HepG2 (cell line): Measurements from ENCODE around the gene GNG7. TPM values are rescaled to one million over a fixed set of nuclear protein-coding genes. Genes with fewer than 3 reads are reported as not detected.

Experiments used
- ATAC-seq: fragments of 200-7000 bp; cut with Tn5 transposase; 3 replicates; pipeline ENCODE4 v1.9.1; 2020; ENCODE audit warnings: mild to moderate bottlenecking, moderate library complexity
- BruUV-seq: library from RNA; stranded (reverse); fragments of 400-500 nt; replicated peaks from 2 replicates; lab custom pipeline; 2021; lab: Mats Ljungman, UMichigan
- CTCF ChIA-PET: fragments of 300-600 bp; formaldehyde crosslinking; extraction: SDS; loops from one replicate; lab custom pipeline; 2021; ENCODE audit warnings: low total read pairs, inconsistent platforms, low intra/inter-chr PET ratio; lab: Yijun Ruan, JAX
- POLR2A ChIA-PET: fragments of 350-600 bp; sonication (Branson Sonifier 250); formaldehyde crosslinking; loops from one replicate; lab custom pipeline; 2020; ENCODE audit warnings: antibody characterized with exemption, inconsistent platforms; lab: Yijun Ruan, JAX
- DNase-seq: peaks from one replicate; pipeline ENCODE4 v3.0.0-alpha.2; 2015; ENCODE audit warnings: low spot score
- FAIRE-seq: peaks from 3 replicates; lab custom pipeline; 2011; peaks lifted over from hg19 to GRCh38; lab: Jason Lieb, UNC
- H2AFZ ChIP-seq: one replicate; pipeline ENCODE4 v1.6.1; 2011; ENCODE audit warnings: low read length, inconsistent platforms
- H3K27ac ChIP-seq: fragments of 300-600 bp; 3 replicates; pipeline ENCODE4 v1.8.0; 2011; ENCODE audit warnings: mixed run types, mild to moderate bottlenecking, mixed read lengths, low read length, inconsistent platforms; ENCODE audit not compliant: insufficient read depth; ENCODE audit errors: extremely low read length
- H3K27me3 ChIP-seq, 2 experiments: fragments of 200-600 bp in 1 of 2; 2 replicates in 1 of 2; 3 replicates in 1 of 2; pipeline versions ENCODE4 v1.6.0 to v1.8.0; 2011; ENCODE audit warnings: low read length in 2 of 2, mild to moderate bottlenecking in 2 of 2, moderate library complexity in 2 of 2, inconsistent platforms in 1 of 2; ENCODE audit not compliant: insufficient read depth in 2 of 2, control insufficient read depth in 1 of 2
- H3K36me3 ChIP-seq, 2 experiments: fragments of 200-600 bp in 1 of 2; replicated peaks in 1 of 2; 2 replicates in 1 of 2; 3 replicates in 1 of 2; pipeline versions ENCODE4 v1.5.1 to v1.8.0; 2011; ENCODE audit warnings: low read length in 2 of 2, inconsistent platforms in 1 of 2; ENCODE audit not compliant: insufficient read depth in 2 of 2, control insufficient read depth in 1 of 2
- H3K4me1 ChIP-seq: 2 replicates; pipeline ENCODE4 v1.5.1; 2012; ENCODE audit warnings: low read length, inconsistent platforms; ENCODE audit not compliant: insufficient read depth
- H3K4me2 ChIP-seq: 2 replicates; pipeline ENCODE4 v1.6.0; 2011; ENCODE audit warnings: low read depth, low read length, inconsistent platforms
- H3K4me3 ChIP-seq, 3 experiments: fragments of 200-600 bp in 1 of 3; sonication (generic), shearing (Covaris generic) in 1 of 3; replicated peaks in 1 of 3; 2 replicates each; pipeline ENCODE4 v1.5.1; 2011 to 2016; ENCODE audit warnings: low read length in 3 of 3, inconsistent platforms in 2 of 3, low read depth in 2 of 3, mild to moderate bottlenecking in 2 of 3, control low read depth in 1 of 3, mixed read lengths in 1 of 3; ENCODE audit not compliant: insufficient read depth in 1 of 3
- H3K79me2 ChIP-seq: one replicate; pipeline ENCODE4 v1.6.1; 2011; ENCODE audit warnings: low read length, inconsistent platforms; ENCODE audit not compliant: insufficient read depth
- H3K9ac ChIP-seq: 2 replicates; pipeline ENCODE4 v1.6.0; 2011; ENCODE audit warnings: mild to moderate bottlenecking, low read depth, low read length, inconsistent platforms; ENCODE audit not compliant: insufficient read depth
- H3K9me3 ChIP-seq: 2 replicates; pipeline ENCODE4 v1.5.1; 2012; ENCODE audit warnings: mild to moderate bottlenecking, low read length
- H4K20me1 ChIP-seq: 2 replicates; pipeline ENCODE4 v1.6.0; 2011; ENCODE audit warnings: inconsistent platforms, mild to moderate bottlenecking, low read length, moderate library complexity; ENCODE audit not compliant: insufficient read depth
- ATF1 ChIP-seq: IDR thresholded peaks from 2 replicates; pipeline ENCODE4 v1.6.1; 2016; ENCODE audit warnings: mild to moderate bottlenecking, control low read depth
- DMTF1 ChIP-seq: sonication (generic); formaldehyde crosslinking; IDR thresholded peaks from 2 replicates; pipeline ENCODE4 v1.4.0; 2020; ENCODE audit warnings: mild to moderate bottlenecking, missing genetic modification reagents
- IRX3 ChIP-seq: sonication (generic); formaldehyde crosslinking; IDR thresholded peaks from 2 replicates; pipeline ENCODE4 v1.8.1; 2023; ENCODE audit warnings: mild to moderate bottlenecking, low read depth, missing genetic modification reagents, borderline replicate concordance
- KAT2B ChIP-seq: fragments of 150-350 bp; IDR thresholded peaks from 2 replicates; pipeline ENCODE4 v1.6.1; 2014; ENCODE audit warnings: low read depth, low read length, borderline replicate concordance
- KDM1A ChIP-seq: IDR thresholded peaks from 2 replicates; pipeline ENCODE4 v1.6.1; 2016; ENCODE audit warnings: missing compliant biosample characterization
- MLXIP ChIP-seq: sonication (generic); formaldehyde crosslinking; IDR thresholded peaks from 2 replicates; pipeline ENCODE4 v1.9.0; 2021; ENCODE audit warnings: missing genetic modification reagents, borderline replicate concordance
- SNRNP70 ChIP-seq: fragments of 200-400 bp; formaldehyde crosslinking; IDR thresholded peaks from 2 replicates; pipeline ENCODE4 v1.6.1; 2017; ENCODE audit warnings: mild to moderate bottlenecking, low read depth, low read length, moderate library complexity
- ZEB1 ChIP-seq: IDR thresholded peaks from 2 replicates; pipeline ENCODE4 v1.6.1; 2012; ENCODE audit warnings: mild to moderate bottlenecking, low read depth, inconsistent platforms; ENCODE audit not compliant: insufficient replicate concordance
- ZFP36L1 ChIP-seq: sonication (generic); formaldehyde crosslinking; IDR thresholded peaks from 2 replicates; pipeline ENCODE4 v1.8.0; 2022; ENCODE audit warnings: mild to moderate bottlenecking, missing genetic modification reagents, moderate library complexity
- ZFP37 ChIP-seq: sonication (generic); formaldehyde crosslinking; IDR thresholded peaks from 2 replicates; pipeline ENCODE4 v1.4.0; 2020; ENCODE audit warnings: missing genetic modification reagents, borderline replicate concordance
- ZNF883 ChIP-seq: sonication (generic); formaldehyde crosslinking; IDR thresholded peaks from 2 replicates; pipeline ENCODE4 v1.5.1; 2020; ENCODE audit warnings: mild to moderate bottlenecking, missing genetic modification reagents; ENCODE audit errors: not compliant biosample characterization
- WGBS: methylation state at CpG from one replicate; pipeline ENCODE4 v1.1.6; 2017; ENCODE audit warnings: low lambda C conversion rate; 5-methylcytosine and 5-hydroxymethylcytosine counted together
- in situ Hi-C: cut with HindIII; loops from 2 replicates; pipeline ENCODE4 v1.10.0; 2017; ENCODE audit warnings: low pct_unique_long_range_greater_than_20kb; ENCODE audit not compliant: extremely low pct_ligation_motif_present
- intact Hi-C: fragments of 100-400 bp; cut with micrococcal nuclease; formaldehyde crosslinking; loops from one replicate; pipeline ENCODE4 v1.10.0; 2022; ENCODE audit not compliant: unreplicated experiment
- polyA plus RNA-seq, 8 experiments: library from polyadenylated mRNA; depleted of rRNA in 3 of 8; stranded (reverse) in 7 of 8; unstranded in 1 of 8; fragments of >200 nt; fragmentation: Illumina TruSeq in 4 of 8; extraction: Trizol in 4 of 8; gene quantifications; 2 replicates each; pipeline versions ENCODE4 v1.2.1 to v1.2.3, GENCODE V29; 2011 to 2016; ENCODE audit warnings: low read depth in 4 of 8, missing spikeins in 1 of 8, mixed read lengths in 1 of 8; ENCODE audit not compliant: insufficient read depth in 1 of 8
- total RNA-seq, 5 experiments: library from RNA; depleted of rRNA; stranded (reverse); fragments of >200 nt; fragmentation: Illumina TruSeq; extraction: Trizol; gene quantifications; 2 replicates each; pipeline ENCODE4 v1.2.3, GENCODE V29; 2016; ENCODE audit warnings: low read depth in 1 of 5
- TF ChIP-seq, protein P1 (sequence below), 2 experiments: IDR thresholded peaks; 2 replicates each; pipeline ENCODE4 v1.6.1; 2011 to 2012; ENCODE audit warnings: low read length in 2 of 2, borderline replicate concordance in 1 of 2, low read depth in 1 of 2, mild to moderate bottlenecking in 1 of 2, moderate library complexity in 1 of 2
- TF ChIP-seq, protein P2 (sequence below): sonication (generic); formaldehyde crosslinking; IDR thresholded peaks from 2 replicates; pipeline ENCODE4 v1.5.0; 2020; ENCODE audit warnings: missing genetic modification reagents

Gene GNG7
- total and polyA plus RNA-seq, 2 of the 13 experiments (the other 11 are each of a cell fraction or from before 2014, with no cell fraction given): 1.4 to 3.3 TPM

- Histone ChIP-seq H3K9me3 (no peaks in the 10 kb centered on the region), H3K27me3 (no peaks in the 10 kb centered on the region; a peak in 2 of 5 replicates), H3K36me3 (no peaks in the 10 kb centered on the region; a peak in 1 of 5 replicates), H3K4me1 (peaks cover 33% of the 10 kb centered on the region), H3K4me3 (peak overlapping the region; percentile 40 to 72 (median 64)), H3K9ac (peak overlapping the region; percentile 54), H4K20me1 (peaks cover 28% of the 10 kb centered on the region; the same call in 1 of the 2 replicates), H3K4me2 (peak overlapping the region; percentile 99), H3K27ac (peak overlapping the region; percentile 47), H2AFZ (no peak overlapping the region), H3K79me2 (peaks cover 14% of the 10 kb centered on the region)
- intact Hi-C loops (loop anchor here (1.0 to 5.0 kb wide), 3 partner anchors 52 to 104 kb away; no protein-coding TSS in a partner anchor), in situ Hi-C loops (loop anchor here (5.0 kb wide), 2 partner anchors 67 to 137 kb away; no protein-coding TSS in a partner anchor)
- FAIRE-seq (no peak), DNase-seq (no peak), ATAC-seq (peak; percentile 49)
- WGBS: 0% methylated on average over 9 of the region's 45 CpGs
- ChIA-PET CTCF (interaction anchor here (1.4 to 3.1 kb wide), 2 partner anchors 104 to 137 kb away, joined by 23 to 39 read pairs; no protein-coding TSS in a partner anchor), POLR2A (interaction anchor here (0.6 to 5.9 kb wide), 56 partner anchors 9 to 1287 kb away, joined by 3 to 199 read pairs (median 10); partner anchors contain the start of genes LMNB2, MRPL54, TIMM13 and ZNF556)
- BruUV-seq: no TSS peak
- TF ChIP-seq ZNF883 (CRISPR knock-in tag) (no peak), ZFP37 (CRISPR knock-in tag) (no peak), SNRNP70 (no peak), ATF1 (CRISPR knock-in tag) (no peak), KAT2B (no peak), ZEB1 (no peak), IRX3 (CRISPR knock-in tag) (no peak), DMTF1 (CRISPR knock-in tag) (no peak), ZFP36L1 (CRISPR knock-in tag) (no peak), KDM1A (CRISPR knock-in tag) (peak; percentile 98), MLXIP (CRISPR knock-in tag) (no peak)
- TF ChIP-seq, protein P1, sequence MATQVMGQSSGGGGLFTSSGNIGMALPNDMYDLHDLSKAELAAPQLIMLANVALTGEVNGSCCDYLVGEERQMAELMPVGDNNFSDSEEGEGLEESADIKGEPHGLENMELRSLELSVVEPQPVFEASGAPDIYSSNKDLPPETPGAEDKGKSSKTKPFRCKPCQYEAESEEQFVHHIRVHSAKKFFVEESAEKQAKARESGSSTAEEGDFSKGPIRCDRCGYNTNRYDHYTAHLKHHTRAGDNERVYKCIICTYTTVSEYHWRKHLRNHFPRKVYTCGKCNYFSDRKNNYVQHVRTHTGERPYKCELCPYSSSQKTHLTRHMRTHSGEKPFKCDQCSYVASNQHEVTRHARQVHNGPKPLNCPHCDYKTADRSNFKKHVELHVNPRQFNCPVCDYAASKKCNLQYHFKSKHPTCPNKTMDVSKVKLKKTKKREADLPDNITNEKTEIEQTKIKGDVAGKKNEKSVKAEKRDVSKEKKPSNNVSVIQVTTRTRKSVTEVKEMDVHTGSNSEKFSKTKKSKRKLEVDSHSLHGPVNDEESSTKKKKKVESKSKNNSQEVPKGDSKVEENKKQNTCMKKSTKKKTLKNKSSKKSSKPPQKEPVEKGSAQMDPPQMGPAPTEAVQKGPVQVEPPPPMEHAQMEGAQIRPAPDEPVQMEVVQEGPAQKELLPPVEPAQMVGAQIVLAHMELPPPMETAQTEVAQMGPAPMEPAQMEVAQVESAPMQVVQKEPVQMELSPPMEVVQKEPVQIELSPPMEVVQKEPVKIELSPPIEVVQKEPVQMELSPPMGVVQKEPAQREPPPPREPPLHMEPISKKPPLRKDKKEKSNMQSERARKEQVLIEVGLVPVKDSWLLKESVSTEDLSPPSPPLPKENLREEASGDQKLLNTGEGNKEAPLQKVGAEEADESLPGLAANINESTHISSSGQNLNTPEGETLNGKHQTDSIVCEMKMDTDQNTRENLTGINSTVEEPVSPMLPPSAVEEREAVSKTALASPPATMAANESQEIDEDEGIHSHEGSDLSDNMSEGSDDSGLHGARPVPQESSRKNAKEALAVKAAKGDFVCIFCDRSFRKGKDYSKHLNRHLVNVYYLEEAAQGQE (IDR thresholded peaks at IDR 0.05; ENCODE audit: borderline replicate concordance in 1 of 2, low read depth in 1 of 2, low read length in 2 of 2): no peak
- TF ChIP-seq, protein P2, sequence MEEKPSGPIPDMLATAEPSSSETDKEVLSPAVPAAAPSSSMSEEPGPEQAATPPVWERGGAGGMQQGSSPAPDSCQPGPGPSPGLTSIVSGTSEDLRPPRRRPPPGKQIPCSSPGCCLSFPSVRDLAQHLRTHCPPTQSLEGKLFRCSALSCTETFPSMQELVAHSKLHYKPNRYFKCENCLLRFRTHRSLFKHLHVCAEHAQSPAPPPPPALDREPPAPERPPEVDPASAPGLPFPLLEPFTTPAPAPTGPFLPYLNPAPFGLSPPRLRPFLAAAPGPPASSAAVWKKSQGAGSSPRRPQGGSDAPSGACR (CRISPR knock-in tag): no peak
These were observed 227.3 kb downstream of the GNG7 start for GRCh38 chr19:2475018-2475701.
